Body of pancreas (tissue), 4 donors: Measurements from ENCODE around the gene PNPLA5. TPM values are rescaled to one million over a fixed set of nuclear protein-coding genes. Genes with fewer than 3 reads are reported as not detected.

Experiments
- ATAC-seq: fragments of 150-250 bp; one replicate; pipeline ENCODE4 v1.9.1; 2016
- DNase-seq, 4 donors: peaks; one replicate each; pipeline ENCODE4 v3.0.0-alpha.2; 2019
- H3K27ac ChIP-seq, 4 donors: fragments of 200-600 bp; sonication (generic); 1 replicate in 3 of 4; 2 replicates in 1 of 4; pipeline versions ENCODE4 v1.5.1 to v1.6.1; 2016 to 2019; ENCODE audit warnings: mild to moderate bottlenecking in 1 of 4, mixed read lengths in 1 of 4, moderate library complexity in 1 of 4
- H3K27me3 ChIP-seq, 2 donors: fragments of 200-600 bp; sonication (generic); one replicate each; pipeline ENCODE4 v1.6.0; 2016; ENCODE audit warnings: mild to moderate bottlenecking in 1 of 2
- H3K36me3 ChIP-seq, 2 donors: fragments of 200-600 bp; sonication (generic); replicated peaks in 1 of 2; 2 replicates each; pipeline ENCODE4 v1.5.1; 2016; ENCODE audit warnings: low read depth in 2 of 2; ENCODE audit not compliant: insufficient read depth in 1 of 2
- H3K4me1 ChIP-seq: fragments of 200-600 bp; sonication (generic); one replicate; pipeline ENCODE4 v1.6.0; 2016
- H3K4me3 ChIP-seq, 2 donors: fragments of 200-600 bp; sonication (generic); 1 replicate in 1 of 2; 2 replicates in 1 of 2; pipeline ENCODE4 v1.5.1; 2016 to 2019
- H3K9me3 ChIP-seq, 3 donors: fragments of 200-600 bp; sonication (generic); 1 replicate in 2 of 3; 2 replicates in 1 of 3; pipeline ENCODE4 v1.5.1; 2016
- CTCF ChIP-seq, 7 experiments: fragments of 450-650 bp in 4 of 7; fragments of 200-600 bp in 3 of 7; sonication (generic) in 3 of 7; IDR thresholded peaks; one replicate each; pipeline ENCODE4 v1.5.1; 2016 to 2019; ENCODE audit warnings: antibody characterized with exemption in 7 of 7
- POLR2A ChIP-seq, 3 donors: fragments of 450-650 bp; IDR thresholded peaks; one replicate each; pipeline ENCODE4 v1.6.1; 2016; ENCODE audit warnings: antibody characterized with exemption in 3 of 3, mild to moderate bottlenecking in 2 of 3
- WGBS, 2 donors: methylation state at CpG; one replicate each; pipeline ENCODE4 v1.1.5; 2017; 5-methylcytosine and 5-hydroxymethylcytosine counted together
- intact Hi-C: fragments of 100-400 bp; cut with DNase I; formaldehyde crosslinking; loops from one replicate; pipeline ENCODE4 v1.15.1; 2023
- total RNA-seq, 2 donors: library from RNA; depleted of rRNA; stranded (reverse); fragments of >200 nt; gene quantifications; one replicate each; pipeline ENCODE4 v1.1.0, GENCODE V29; 2016

Gene PNPLA5
- total RNA-seq, 2 donors from 2014 or later, result not detected

- Histone ChIP-seq H3K4me3 (no peak overlapping the region), H3K36me3 (no peaks in the 10 kb centered on the region), H3K27ac (no peak overlapping the region), H3K9me3 (no peaks in the 10 kb centered on the region), H3K4me1 (no peaks in the 10 kb centered on the region), H3K27me3 (no peaks in the 10 kb centered on the region)
- no peak for TF ChIP-seq CTCF (IDR thresholded peaks at IDR 0.05)
- no peak for TF ChIP-seq POLR2A (IDR thresholded peaks at IDR 0.05)
- ATAC-seq (no peak), DNase-seq (no peak)
- 29 to 44% methylated on average over 5 to 7 of the region's 7 CpGs for WGBS, 2 donors
- intact Hi-C loops, result no loop called here
These were observed 8.4 kb upstream of the PNPLA5 start for GRCh38 chr22:43900206-43900605.

- no peaks in the 10 kb centered on the region for H3K9me3 ChIP-seq
- DNase-seq (no peak), ATAC-seq (no peak)
- no peak for TF ChIP-seq POLR2A (IDR thresholded peaks at IDR 0.05)
- TF ChIP-seq CTCF (IDR thresholded peaks at IDR 0.05), result no peak
- H3K27me3 ChIP-seq, result no peaks in the 10 kb centered on the region
- no peaks in the 10 kb centered on the region for H3K36me3 ChIP-seq
- no peak overlapping the region for H3K4me3 ChIP-seq
- intact Hi-C loops, result no loop called here
- H3K4me1 ChIP-seq, result no peaks in the 10 kb centered on the region
- WGBS, 2 donors, result 31 to 39% methylated on average over 8 to 12 of the region's 12 CpGs
- H3K27ac ChIP-seq, result no peak overlapping the region
These were observed 6.0 kb upstream of the PNPLA5 start for GRCh38 chr22:43897751-43898261.

- TF ChIP-seq CTCF (IDR thresholded peaks at IDR 0.05) (no peak), POLR2A (IDR thresholded peaks at IDR 0.05) (no peak)
- H3K27ac ChIP-seq, result no peak overlapping the region
- H3K4me3 ChIP-seq, result no peak overlapping the region
- H3K36me3 ChIP-seq, result no peaks in the 10 kb centered on the region
- intact Hi-C loops, result no loop called here
- peaks cover 0 to 3% of the 10 kb centered on the region in 2 donors for H3K27me3 ChIP-seq
- ATAC-seq (no peak), DNase-seq (no peak)
- peaks cover 6% of the 10 kb centered on the region for H3K4me1 ChIP-seq
- WGBS, 2 donors, result 31 to 37% methylated on average over 7 to 11 of the region's 11 CpGs
- H3K9me3 ChIP-seq, result no peaks in the 10 kb centered on the region
These were observed 4.3 kb upstream of the PNPLA5 start for GRCh38 chr22:43895986-43896645.

GRCh38 chr22:43894122-43894521 lies 2.3 kb upstream of the PNPLA5 start:
- WGBS, 2 donors, result 64 to 66% methylated on average over 4 to 5 of the region's 5 CpGs
- H3K4me3 ChIP-seq, result no peak overlapping the region
- no peaks in the 10 kb centered on the region for H3K9me3 ChIP-seq
- H3K27ac ChIP-seq, result no peak overlapping the region
- no peak for TF ChIP-seq CTCF (IDR thresholded peaks at IDR 0.05)
- H3K4me1 ChIP-seq, result peaks cover 9% of the 10 kb centered on the region
- intact Hi-C loops, result no loop called here
- ATAC-seq (no peak), DNase-seq (no peak)
- H3K27me3 ChIP-seq, result peaks cover 0 to 16% of the 10 kb centered on the region in 2 donors
- H3K36me3 ChIP-seq, result no peaks in the 10 kb centered on the region

GRCh38 chr22:43893266-43893665 lies 1.5 kb upstream of the PNPLA5 start:
- WGBS, 2 donors, result 33 to 52% methylated on average over 1 to 5 of the region's 5 CpGs
- intact Hi-C loops, result no loop called here
- TF ChIP-seq POLR2A (IDR thresholded peaks at IDR 0.05) (no peak), CTCF (IDR thresholded peaks at IDR 0.05) (no peak)
- H3K27me3 ChIP-seq, result peaks cover 0 to 16% of the 10 kb centered on the region in 2 donors
- no peaks in the 10 kb centered on the region for H3K9me3 ChIP-seq
- no peak overlapping the region for H3K27ac ChIP-seq
- ATAC-seq, result no peak
- H3K36me3 ChIP-seq, result no peaks in the 10 kb centered on the region
- H3K4me1 ChIP-seq, result peaks cover 9% of the 10 kb centered on the region
- no peak for DNase-seq
- H3K4me3 ChIP-seq, result no peak overlapping the region
